HG03469 (cell line): ENCODE data around the gene B4GALT1.

Source experiments
- ATAC-seq: cut with Tn5 transposase; IDR thresholded peaks from one replicate; pipeline ENCODE4 v1.9.1; 2021; ENCODE audit warnings: mild to moderate bottlenecking, moderate library complexity, moderate number of reproducible peaks; ENCODE audit not compliant: unreplicated experiment

The B4GALT1 gene

DNA sequence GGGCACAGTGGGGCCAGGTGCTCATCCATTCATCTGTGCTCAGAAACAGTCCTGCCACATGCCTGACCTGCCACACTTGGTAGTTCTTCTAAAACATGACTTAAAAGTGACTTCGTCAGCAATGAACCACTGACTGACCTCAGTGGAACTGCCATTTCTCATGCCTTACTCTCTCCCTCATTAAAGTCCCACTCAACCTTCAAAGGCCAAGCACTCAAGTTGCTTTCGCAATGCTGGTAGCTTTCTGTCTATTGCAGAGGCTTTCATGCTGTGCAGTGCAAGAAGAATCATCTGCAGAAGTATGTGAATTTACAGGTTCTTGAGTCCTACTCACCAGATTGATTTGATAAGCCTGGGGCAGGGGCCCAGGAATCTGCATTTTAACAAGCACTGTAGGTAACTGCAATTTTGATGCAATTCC lies 23.9 kb downstream of the B4GALT1 start:
- ATAC-seq = no peak

DNA sequence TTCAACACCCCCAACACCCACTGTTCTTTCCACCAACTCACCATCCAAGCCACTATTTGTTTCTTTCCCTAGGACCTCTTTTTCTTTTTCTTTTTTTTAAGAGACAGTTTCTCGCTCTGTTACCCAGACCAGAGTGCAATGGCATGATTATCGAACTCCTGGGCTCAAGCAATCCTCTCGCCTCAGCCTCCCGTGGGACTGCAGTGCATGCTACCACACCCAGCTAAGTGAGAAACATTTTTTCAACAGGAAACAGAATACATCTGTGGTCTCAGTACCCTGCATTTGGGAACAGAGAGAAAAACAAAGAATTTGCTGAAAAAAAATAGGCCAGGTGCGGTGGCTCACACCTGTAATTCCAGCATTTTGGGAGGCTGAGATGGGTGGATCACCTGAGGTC lies 24.6 kb downstream of the B4GALT1 start:
- ATAC-seq = peak; percentile 37

DNA sequence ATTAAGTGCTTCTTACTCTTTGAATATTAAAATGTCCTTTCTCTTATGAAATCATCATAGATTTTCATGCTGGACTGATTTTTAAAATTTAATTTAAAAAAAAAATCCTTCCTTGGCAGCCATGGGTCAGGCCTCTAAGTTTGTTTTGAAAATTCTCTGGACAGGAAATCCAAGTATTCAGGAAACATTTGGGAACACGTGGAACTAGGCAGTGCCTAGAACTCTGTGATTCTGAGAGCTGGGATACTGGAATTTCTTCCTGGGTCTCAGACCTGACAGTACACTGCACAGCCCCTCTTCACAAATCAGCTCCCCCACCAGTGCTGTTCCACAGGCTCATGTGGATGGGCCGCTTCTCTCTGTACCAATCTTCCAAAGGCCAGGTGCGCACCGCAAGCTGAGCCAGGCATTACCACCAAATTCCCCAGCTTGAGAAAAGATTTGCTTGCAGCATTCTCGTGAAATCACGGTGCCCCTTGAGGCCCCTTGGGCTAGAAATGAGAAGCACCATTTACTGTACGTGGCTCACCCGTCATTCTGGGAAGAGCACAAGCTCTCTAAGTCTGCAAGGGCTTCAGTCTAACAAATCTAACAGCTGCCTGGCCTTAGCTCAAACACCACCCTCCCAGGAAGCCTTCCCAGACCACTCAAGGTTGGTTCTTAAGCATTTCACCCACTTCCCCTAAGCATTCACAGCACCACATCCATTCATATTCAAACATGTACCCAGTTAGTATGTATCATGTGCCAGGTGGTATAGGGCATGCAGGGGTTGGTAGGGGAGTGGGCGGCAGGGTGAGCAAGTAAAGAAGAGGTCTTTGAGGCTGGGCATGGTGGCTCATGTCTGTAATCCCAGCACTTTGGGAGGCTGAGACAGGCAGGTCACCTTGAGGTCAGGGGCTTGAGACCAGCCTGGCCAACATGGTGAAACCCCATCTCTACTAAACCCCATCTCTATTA lies 26.5 kb downstream of the B4GALT1 start:
- ATAC-seq = no peak

DNA sequence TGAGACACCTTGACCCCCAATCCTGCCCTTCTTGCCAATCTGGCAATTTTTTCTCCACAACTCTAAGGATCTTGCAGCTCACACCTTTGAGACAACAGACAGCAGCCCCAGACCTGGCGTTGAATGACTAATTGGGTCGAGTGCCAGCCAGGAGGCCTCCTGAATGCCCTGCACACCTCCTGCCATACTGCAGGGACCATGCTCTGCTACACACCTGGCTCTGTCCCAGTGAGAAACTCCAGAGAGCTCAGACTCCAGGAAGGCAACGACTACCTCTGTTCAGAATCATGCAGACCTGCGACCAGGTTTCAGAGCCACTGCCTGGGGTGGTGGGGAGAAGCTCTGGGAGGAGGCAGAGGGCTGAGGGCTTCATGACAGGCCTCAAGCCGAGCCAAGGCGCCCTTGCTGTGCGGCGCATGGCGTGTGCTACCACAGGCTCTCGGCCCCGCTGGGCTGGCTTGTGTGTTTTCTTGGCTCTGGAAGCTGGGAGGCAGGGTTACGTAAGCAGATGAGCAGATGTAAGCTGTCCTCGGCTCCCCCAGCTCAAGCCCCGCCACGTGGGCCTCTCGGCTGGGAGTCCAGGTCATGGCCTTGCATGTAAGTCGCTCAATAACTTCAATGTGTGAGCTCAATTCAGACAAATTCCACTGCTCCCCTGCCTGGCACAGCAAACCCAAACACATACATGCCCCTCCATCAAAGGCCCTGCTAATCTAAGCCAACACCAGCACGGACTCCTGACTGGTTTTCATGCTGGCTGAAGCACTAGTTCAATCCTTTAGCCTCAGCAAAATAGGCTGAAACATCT lies 27.5 kb downstream of the B4GALT1 start:
- no peak for ATAC-seq

DNA sequence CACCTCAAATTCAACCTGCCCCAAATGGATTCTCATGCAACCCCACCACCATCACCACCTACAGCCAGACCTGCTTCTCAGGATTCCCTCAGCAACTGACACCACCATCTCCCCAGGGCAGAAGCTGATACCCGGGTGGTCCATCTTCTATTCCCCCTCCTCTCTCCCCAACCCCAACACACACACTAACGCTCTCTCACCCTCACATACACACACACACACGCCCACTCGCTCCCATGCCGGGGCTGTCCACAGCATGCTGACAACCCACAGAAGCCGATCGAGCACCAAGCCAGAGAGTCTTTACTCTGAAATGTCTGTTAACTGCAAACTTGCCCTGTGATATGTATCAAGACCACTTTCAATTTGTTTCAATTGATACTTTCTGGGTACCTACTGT lies 28.4 kb downstream of the B4GALT1 start:
- no peak for ATAC-seq

DNA sequence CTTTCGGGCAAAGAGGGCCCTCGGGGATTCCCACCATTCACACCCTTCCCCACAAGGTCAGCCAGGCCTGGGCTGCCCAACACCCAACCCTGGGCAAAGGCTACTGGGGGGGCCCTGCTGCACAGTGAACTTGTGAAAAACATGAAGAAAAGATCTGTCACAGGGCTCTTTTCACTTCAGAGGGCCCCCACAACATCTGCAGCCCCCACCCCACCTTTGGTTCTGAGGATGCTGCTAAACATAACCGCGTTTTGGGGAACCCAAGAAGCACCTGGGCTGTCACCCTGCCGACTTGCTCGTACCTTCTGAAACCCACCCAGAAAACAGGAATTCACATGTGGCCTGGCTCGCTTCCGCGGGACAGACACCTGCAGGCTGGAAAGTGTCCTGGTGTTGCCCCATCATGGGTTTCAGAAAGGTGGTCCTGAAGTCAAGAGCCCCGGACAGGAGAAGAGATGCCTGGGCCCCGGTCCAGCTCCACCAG lies 29.3 kb downstream of the B4GALT1 start:
- ATAC-seq = no peak

DNA sequence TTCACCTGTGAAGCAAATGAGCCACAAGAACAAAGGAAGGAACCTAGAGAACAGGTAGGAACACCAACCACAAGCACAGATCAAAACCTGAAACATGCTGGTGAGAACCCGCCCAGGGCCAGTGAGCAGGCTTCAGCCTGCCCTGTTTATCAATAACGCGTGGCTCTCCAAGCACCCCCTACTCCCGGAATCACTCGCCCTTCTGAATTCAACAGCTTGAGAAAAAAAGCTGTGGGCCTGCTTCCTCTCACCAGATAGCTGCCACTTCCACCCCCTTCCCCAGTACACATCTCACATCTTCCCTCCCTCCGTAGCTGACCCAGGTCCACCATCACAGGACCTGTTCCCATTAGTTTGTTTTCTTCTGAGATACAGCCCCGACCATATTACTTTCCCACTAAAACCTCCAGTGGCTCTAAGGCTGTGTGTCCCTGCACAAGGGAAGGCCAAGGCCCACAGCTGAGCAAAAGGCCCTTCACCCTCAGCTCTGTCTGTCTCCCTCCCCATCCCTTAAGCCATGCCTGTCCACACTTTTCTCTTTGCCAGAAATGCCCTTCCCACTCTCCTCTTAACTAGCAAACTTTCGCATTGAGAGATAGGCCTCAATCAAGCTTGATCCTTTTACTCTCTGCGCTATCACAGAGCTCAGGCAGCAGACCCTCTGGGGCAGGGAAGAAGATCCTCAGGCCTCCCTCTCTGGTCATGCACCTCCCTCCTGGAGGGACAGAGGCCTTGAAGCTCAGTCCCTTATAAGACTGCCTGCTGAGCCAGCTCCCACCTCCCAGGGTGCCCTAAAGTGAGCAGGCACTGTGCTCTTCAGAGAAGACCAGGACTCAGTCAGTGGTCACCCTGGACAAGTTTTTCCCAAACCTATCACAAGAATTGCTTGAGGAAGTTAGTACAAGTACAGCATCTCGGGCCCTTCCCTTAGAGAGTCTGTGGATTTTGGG lies 30.1 kb downstream of the B4GALT1 start:
- no peak for ATAC-seq

DNA sequence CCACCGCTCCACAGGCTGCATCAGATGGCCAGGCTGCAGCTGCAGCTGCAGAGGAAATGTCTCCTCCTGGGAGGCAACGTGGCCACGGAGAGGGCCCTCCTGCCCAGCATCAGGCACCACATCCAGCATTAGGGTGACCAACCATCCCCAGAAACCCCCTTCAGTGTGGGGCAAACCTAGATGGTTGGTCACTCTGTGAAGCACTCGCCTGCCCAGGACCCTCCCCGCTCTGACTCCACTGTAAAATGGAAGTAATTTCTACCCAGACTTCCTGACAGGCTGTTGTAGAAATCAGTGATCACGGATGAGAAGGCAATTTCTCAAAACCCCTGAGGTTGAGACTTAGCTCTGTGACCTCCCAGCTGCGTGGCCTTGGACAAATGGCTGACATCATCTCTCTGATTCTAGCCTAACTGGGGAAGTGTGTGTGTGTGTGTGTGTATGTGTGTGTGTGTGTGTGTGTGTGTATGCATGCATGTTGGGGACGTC lies 31.6 kb downstream of the B4GALT1 start:
- ATAC-seq = no peak

DNA sequence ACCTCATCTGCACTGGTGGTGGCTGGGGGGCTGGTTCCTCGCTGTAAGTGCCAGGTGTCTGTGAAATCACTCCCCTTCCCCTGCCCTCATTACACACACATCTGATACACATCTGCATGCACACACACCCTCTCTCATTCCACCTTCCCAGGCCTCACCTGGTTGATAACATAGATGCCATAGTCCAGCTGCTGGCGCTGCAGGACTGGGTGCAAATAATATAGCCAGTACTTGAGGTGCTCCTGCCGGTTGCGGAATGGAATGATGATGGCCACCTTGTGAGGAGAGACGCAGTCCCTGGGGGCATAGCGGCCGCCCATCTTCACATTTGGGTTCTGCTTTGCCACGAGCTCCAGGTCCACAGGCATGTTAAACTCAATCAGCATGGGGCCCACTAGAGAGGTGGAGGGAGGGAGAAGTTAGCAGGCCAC lies 32.1 kb downstream of the B4GALT1 start:
- ATAC-seq = no peak

DNA sequence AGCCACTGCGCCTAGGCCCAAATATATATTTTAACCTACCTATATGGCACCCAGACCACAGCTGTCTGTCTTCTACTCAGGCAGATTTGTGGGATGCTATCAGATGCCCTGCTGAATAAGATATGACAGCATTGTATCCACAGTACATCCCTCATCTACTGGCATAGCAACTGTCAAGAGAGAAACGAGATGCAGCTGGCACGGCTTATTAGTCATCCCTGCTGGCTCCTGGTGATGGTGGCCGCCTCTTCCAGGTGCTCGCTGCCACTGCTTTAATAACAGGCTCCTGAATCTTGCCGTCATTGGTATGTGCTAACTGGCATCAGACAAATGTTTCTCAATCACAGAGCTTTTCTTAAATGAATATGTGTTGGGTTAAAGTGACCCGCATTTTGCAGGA lies 34.0 kb downstream of the B4GALT1 start:
- no peak for ATAC-seq

DNA sequence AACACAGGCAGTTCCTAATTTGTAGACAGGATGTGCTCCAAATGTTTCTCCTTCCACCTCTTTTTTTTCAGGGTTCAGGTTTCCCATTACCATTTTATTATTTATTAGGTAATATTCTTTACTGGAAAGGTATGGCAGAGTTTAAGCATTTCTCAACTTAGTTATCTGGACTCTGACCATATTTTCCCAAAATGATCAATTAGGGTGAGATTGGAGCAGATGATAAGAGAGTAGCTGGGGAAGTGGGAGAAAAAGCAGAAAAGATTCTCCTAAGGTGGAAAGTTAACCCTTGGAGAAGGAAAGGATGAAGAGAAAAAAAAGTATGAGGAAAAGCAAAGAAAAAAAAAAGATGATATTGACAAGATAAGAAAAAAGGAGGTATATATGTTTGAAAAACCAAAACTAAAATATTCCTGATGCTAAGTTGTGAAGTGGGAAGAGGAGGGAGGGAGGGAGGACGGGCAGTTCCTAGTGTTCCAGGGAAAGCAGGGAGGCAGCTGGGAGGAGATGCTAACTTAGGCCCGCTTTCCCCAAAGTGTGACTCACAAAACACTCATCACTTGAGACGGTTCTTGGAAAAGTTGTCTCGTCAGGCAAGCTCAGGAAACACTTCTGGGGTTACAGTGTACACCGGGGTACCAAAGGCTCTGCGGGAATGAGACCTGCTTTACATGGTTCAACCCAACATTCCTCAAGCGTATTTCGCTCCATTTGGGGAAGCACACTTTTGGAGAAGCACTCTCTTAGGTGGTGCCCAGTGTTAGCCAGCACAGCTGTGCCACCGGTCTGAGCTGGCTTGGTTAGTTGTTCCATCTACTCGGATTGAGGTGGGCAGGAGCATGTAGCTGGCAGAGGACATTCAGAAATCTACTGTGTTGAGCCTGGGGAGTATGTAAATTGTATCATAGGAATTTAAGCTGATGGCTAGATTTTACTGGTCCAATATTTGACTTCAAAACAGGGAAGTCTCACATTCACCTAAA lies 35.1 kb downstream of the B4GALT1 start:
- no peak for ATAC-seq

DNA sequence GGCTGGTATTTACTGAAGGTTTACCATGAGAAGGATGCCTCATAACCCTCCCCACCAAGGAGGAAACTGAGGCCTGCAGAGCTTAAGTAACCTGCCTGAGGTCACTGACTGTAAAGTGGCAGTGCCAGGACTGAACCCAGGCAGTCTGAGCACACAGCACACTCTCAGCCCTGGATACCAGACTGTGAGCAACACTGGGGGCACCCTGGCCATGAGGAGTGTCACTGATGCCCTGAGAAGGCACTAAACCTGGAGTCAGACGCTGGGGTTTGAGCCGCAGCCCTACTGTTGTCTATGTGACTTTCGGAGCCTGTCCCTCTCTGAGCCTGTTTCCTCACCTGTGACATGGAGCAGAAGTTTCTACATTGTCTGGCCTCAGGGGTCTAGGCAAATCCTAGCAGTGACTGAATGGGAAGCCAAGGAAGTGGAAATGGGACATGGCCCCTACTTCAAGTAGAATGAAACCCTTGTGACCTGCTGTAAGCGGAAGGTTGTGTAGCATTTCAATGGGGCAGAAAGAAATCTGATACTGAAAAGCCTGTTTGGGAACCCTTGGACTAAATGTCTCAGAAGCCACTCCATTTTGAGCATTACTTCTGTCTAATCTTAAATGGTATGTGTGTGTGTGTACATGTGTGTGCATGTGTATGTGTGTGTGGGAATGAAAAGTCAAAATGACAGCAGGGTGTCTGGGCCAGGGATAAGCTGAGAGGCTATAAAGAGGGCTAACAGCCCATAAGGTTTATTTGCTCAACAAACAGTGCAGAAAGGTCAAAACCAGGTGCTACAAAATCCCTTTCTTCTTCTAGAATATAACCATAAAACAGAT lies 36.0 kb downstream of the B4GALT1 start:
- no peak for ATAC-seq

DNA sequence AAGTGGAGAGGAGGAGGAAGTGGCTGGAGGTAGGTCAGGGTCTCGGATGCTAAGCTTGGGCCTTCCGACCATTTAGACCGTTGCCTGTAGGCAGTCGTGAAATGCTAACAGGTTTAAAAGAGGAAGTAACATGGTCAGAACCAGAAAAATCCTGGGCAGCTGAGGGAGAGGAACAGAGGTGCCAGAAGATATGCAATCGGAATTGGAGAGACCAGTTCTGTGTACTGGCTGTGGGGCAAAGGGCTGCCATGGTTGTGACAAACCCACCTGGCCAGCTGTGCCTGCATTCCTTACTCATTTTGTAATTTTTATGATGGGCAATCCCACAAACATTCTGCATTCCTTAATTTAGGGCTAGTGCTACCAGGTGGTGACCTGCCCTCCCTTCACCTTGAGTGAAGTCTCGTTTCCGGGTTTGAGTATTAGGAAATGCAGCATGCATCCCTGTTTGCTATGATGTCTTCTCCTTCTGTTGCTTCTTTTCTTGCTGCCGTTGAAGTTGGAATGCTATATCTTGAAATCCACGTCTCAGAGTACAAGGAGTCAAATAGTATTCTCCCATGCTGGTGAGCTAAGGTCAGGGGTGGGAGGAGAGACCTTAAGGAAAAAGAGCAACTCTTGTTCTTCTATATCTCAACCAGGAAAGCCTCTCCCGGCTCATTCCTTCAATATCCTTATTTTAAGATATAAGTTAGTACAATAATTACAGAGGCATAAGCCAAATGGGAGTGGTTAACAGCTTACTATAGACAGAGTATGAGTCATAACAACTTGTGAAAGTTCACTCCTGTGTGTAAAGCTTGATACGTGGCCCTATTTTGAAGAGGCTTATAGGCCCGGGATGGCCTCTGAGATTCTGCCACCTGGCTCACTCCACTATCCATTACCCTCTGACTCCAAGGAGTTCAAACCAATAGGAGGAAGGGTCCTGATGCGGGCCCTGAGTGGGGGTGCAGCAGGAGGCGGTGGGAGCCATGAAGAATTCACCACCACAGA lies 37.0 kb downstream of the B4GALT1 start:
- ATAC-seq = peak; percentile 78

DNA sequence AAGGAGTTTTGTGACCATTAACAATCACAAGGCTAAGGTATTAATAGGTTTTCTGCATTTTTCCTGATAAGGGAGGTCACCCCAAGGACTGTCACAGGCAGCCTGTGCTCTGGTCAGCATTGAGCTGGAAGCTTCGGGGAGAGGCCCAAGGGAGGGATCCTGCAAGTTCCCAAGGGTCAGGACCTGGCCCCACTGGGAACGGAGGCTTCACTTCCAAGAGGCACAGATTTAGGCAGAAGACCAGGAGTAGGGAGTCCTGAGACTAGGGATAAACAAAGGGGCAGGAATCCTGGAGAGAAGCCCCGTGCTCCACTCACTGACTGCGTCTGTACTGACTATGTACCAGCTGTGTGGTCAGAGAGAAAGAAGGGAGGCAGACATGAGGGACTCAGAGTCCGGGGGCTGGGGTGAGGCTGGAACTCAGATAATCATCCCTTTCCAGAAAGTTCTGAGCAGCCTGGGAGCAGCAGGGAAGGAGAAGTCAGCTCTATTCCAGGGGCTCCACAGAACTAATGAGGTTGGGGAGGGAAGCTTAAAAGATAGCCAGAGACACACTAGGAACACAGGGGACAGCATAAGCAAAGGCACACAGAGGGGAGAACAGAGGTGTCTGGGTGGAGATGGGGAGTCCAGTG lies 37.8 kb downstream of the B4GALT1 start:
- ATAC-seq = no peak

DNA sequence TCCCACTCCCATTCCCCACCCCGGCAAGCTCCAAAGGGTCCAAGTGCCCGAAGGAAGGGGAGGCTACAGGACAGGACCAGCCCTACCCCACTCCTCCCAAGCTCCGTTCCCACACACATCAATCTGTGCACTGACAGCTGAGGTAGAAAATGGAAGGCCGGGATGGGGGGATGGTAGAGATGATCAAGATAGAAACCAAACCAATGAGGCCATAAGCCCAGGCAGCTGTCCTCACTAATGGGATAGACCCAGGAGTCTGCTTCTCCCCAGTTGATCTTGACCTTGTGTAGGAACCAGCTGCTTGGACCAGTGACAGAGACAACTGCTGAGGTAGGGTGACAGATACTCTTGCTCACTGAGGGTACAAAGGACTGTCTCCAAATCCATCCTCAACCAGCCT lies 38.6 kb downstream of the B4GALT1 start:
- ATAC-seq = no peak

DNA sequence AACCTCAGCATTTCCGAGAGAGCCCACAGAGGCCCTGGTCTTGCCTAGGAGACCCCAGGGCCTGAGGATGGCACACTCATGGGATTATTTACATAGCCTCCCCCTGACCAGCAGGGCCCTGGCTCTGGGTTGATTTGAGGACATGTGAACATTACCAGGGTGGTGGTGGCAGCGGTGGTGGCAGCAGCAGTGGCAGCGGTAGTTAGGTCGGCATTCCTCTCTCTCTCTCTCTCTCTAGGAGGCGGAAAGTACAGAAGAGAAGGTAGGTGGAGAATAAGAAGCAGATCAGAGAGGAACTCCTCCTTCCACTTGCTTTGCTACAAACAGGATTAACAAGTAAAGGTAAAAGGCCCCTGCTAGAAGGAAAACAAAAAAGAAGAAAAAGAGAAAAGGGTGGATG lies 39.3 kb downstream of the B4GALT1 start:
- ATAC-seq = no peak
